Neural crest cell (in vitro differentiated cells): Measurements from ENCODE around the gene TP53I13. TPM values are rescaled to one million over a fixed set of nuclear protein-coding genes. Genes with fewer than 3 reads are reported as not detected.

Source experiments
- DNase-seq: peaks from one replicate; pipeline ENCODE4 v3.0.0; 2021; ENCODE audit warnings: low read depth, mixed read lengths, low spot score
- H3K27ac Mint-ChIP-seq: one replicate; pipeline ENCODE4 v1.8.0; 2021; ENCODE audit warnings: mild to moderate bottlenecking, mixed read lengths; ENCODE audit not compliant: unreplicated experiment
- H3K27me3 Mint-ChIP-seq: 2 replicates; pipeline ENCODE4 v1.8.0; 2021; ENCODE audit warnings: low read depth, mild to moderate bottlenecking, mixed read lengths
- H3K36me3 Mint-ChIP-seq: 2 replicates; pipeline ENCODE4 v1.8.0; 2021; ENCODE audit warnings: low read depth, mild to moderate bottlenecking, mixed read lengths
- H3K4me1 Mint-ChIP-seq: 2 replicates; pipeline ENCODE4 v1.8.0; 2021; ENCODE audit warnings: mixed read lengths
- H3K4me3 Mint-ChIP-seq: one replicate; pipeline ENCODE4 v1.8.0; 2021; ENCODE audit warnings: mild to moderate bottlenecking, mixed read lengths
- H3K9me3 Mint-ChIP-seq: 2 replicates; pipeline ENCODE4 v1.8.0; 2021; ENCODE audit warnings: mixed read lengths
- CTCF ChIP-seq: fragments of 200-600 bp; sonication (generic); conservative IDR thresholded peaks from 2 replicates; pipeline ENCODE4 v1.5.0; 2021; ENCODE audit warnings: antibody characterized with exemption, mild to moderate bottlenecking
- long read RNA-seq: library from polyadenylated mRNA; unstranded; transcript quantifications from one replicate; pipeline ENCODE4 v2.0.0, GENCODE V29; 2020
- total RNA-seq: library from RNA; stranded (reverse); gene quantifications from 2 replicates; pipeline ENCODE4 v1.2.1, GENCODE V29; 2021

TP53I13 gene
- 34.3 and 35.0 TPM in 2 replicates for total RNA-seq
- long read RNA-seq, partial matches to known transcripts = 0 of 1 reads
- long read RNA-seq, other reads (novel, unspliced or antisense) = 1 of 1 reads

GRCh38 chr17:29568331-29569244 lies at the start of gene TP53I13:
TP53I13 (plus strand) TSS chr17:29568701; CDS start chr17:29568759, 58 bp downstream.
- no peak for TF ChIP-seq CTCF
- H3K4me3 Mint-ChIP-seq = peak within 1 kb of the TSS; percentile 97

GRCh38 chr17:29524692-29525091 lies 43.8 kb upstream of the TP53I13 start:
- TF ChIP-seq CTCF = no peak
- Mint-ChIP-seq H3K36me3 (peaks cover 8% of the 10 kb centered on the region), H3K9me3 (no peaks in the 10 kb centered on the region), H3K4me1 (no peaks in the 10 kb centered on the region), H3K27ac (no peak overlapping the region), H3K27me3 (no peaks in the 10 kb centered on the region), H3K4me3 (no peak overlapping the region)
- DNase-seq = no peak

More at GRCh38 chr17:29568331-29569244, at the start of gene TP53I13:
- Mint-ChIP-seq H3K36me3 (no peaks in the 10 kb centered on the region), H3K27me3 (peaks cover 41% of the 10 kb centered on the region), H3K27ac (peak within 1 kb of the TSS; percentile 20), H3K9me3 (no peaks in the 10 kb centered on the region), H3K4me1 (peaks cover 30% of the 10 kb centered on the region)
- peak; percentile 73 for DNase-seq

- DNase-seq = no peak
- Mint-ChIP-seq H3K27ac (no peak overlapping the region), H3K36me3 (peaks cover 15% of the 10 kb centered on the region), H3K4me1 (no peaks in the 10 kb centered on the region), H3K27me3 (no peaks in the 10 kb centered on the region), H3K4me3 (no peak overlapping the region), H3K9me3 (no peaks in the 10 kb centered on the region)
- no peak for TF ChIP-seq CTCF
These were observed 42.2 kb upstream of the TP53I13 start for GRCh38 chr17:29526322-29526721.

- no peak overlapping the region for H3K27ac Mint-ChIP-seq
- no peaks in the 10 kb centered on the region for H3K9me3 Mint-ChIP-seq
- no peak for TF ChIP-seq CTCF
- H3K36me3 Mint-ChIP-seq = peaks cover 30% of the 10 kb centered on the region
- no peaks in the 10 kb centered on the region for H3K27me3 Mint-ChIP-seq
- no peak overlapping the region for H3K4me3 Mint-ChIP-seq
- no peak for DNase-seq
- H3K4me1 Mint-ChIP-seq = no peaks in the 10 kb centered on the region
These were observed 34.5 kb upstream of the TP53I13 start for GRCh38 chr17:29533976-29534375.

- no peak for TF ChIP-seq CTCF
- H3K27ac Mint-ChIP-seq = no peak overlapping the region
These were observed 24.4 kb upstream of the TP53I13 start for GRCh38 chr17:29544066-29544465.

More at GRCh38 chr17:29544066-29544465, 24.4 kb upstream of the TP53I13 start:
- DNase-seq = no peak
- H3K9me3 Mint-ChIP-seq = no peaks in the 10 kb centered on the region
- no peak overlapping the region for H3K4me3 Mint-ChIP-seq
- no peaks in the 10 kb centered on the region for H3K27me3 Mint-ChIP-seq
- peaks cover 13% of the 10 kb centered on the region for H3K36me3 Mint-ChIP-seq
- peaks cover 7% of the 10 kb centered on the region for H3K4me1 Mint-ChIP-seq
